GDM1 (cell line): ENCODE measurements around the gene F7.

Source experiments
- DNase-seq: peaks from one replicate; lab custom pipeline; 2025; lab: John Stamatoyannopoulos, UW

The F7 gene

GRCh38 chr13:113118261-113119021 lies 12.8 kb downstream of the F7 start:
- DNase-seq = no peak

DNA sequence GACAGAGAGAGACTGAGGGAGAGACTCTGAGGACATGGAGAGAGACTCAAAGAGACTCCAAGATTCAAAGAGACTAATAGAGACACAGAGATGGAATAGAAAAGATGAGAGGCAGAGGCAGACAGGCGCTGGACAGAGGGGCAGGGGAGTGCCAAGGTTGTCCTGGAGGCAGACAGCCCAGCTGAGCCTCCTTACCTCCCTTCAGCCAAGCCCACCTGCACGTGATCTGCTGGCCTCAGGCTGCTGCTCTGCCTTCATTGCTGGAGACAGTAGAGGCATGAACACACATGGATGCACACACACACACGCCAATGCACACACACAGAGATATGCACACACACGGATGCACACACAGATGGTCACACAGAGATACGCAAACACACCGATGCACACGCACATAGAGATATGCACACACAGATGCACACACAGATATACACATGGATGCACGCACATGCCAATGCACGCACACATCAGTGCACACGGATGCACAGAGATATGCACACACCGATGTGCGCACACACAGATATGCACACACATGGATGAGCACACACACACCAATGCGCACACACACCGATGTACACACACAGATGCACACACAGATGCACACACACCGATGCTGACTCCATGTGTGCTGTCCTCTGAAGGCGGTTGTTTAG lies 13.7 kb downstream of the F7 start:
- DNase-seq = no peak

DNA sequence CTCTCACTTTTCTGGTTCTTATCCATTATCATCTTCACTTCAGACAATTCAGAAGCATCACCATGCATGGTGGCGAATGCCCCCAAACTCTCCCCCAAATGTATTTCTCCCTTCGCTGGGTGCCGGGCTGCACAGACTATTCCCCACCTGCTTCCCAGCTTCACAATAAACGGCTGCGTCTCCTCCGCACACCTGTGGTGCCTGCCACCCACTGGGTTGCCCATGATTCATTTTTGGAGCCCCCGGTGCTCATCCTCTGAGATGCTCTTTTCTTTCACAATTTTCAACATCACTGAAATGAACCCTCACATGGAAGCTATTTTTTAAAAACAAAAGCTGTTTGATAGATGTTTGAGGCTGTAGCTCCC lies 14.2 kb downstream of the F7 start:
- no peak for DNase-seq

GRCh38 chr13:113120300-113121182 lies 14.9 kb downstream of the F7 start:
- DNase-seq = no peak

DNA sequence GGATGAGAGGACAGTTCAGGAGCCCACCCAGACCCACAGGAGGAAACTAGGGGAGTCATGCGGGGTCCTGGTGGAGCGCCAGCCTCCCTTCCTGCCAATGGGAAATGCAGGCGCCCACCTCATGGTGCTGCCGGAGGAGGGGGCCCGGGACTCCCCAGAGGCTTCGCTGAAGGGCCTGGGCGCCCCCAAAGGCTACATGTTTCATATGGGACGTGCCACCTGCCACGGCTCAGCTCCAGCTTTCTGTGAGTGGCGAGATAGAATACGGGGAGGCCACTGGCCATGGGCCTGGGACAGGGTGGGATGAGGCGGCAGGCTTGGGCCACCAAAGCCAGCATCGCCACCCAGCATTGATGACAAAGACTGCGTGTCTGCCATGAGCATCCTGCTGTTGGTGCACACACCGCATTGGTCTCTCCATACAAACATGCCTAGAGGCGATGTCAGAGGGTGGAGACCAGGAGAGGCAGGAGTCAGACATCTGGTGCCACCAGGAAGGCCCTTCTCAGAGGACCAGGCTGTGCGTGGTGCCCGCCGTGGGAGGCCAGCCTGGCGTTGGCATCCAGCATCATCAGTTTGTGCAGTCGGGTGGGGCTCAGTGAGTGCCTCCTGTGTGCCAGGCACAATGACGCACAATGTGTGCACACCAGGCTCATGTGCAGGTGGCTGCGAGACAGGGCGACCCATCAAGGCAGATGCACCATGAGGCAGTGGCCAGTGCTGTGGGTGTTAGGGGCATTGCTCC lies 15.8 kb downstream of the F7 start:
- DNase-seq = no peak

- no peak for DNase-seq
These were observed 16.4 kb downstream of the F7 start for GRCh38 chr13:113121928-113122471.

DNA sequence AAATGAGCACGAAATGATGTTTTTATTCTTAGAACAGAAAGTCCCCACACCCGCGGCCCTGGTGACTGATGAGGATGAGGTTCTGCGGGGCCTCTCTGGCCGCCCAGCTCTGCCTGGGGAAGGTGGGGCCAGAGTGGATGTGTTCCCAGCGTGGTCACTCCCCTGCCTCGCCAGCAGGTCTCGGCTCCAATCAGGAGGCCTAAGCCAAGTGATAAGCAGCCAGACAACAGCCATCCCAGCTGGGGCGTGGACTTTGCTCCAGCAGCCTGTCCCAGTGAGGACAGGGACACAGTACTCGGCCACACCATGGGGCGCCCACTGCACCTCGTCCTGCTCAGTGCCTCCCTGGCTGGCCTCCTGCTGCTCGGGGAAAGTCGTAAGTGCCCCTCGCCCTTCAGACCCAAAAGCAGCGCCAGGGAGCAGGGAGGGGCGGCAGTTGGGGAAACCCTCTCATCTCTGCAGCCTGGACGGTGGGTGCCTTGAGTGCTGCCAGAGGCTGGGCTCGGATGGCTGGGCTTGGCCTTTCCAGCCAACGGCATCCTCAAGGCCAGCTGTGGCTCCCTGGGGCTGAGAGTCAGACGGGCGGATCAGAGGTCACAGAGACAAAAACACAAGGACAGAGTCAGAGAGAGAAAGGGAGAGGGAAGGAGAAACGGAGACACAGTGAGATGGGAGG lies 17.1 kb downstream of the F7 start, which contains the start of gene F10:
F10 (plus strand) TSS at position 250 of the 676 bp plus-strand sequence; CDS start at position 307, 57 bp downstream.
- DNase-seq = no peak

- DNase-seq = no peak
These were observed 17.9 kb downstream of the F7 start for GRCh38 chr13:113123226-113124201.

GRCh38 chr13:113124211-113124970 lies 18.8 kb downstream of the F7 start:
- DNase-seq = no peak

DNA sequence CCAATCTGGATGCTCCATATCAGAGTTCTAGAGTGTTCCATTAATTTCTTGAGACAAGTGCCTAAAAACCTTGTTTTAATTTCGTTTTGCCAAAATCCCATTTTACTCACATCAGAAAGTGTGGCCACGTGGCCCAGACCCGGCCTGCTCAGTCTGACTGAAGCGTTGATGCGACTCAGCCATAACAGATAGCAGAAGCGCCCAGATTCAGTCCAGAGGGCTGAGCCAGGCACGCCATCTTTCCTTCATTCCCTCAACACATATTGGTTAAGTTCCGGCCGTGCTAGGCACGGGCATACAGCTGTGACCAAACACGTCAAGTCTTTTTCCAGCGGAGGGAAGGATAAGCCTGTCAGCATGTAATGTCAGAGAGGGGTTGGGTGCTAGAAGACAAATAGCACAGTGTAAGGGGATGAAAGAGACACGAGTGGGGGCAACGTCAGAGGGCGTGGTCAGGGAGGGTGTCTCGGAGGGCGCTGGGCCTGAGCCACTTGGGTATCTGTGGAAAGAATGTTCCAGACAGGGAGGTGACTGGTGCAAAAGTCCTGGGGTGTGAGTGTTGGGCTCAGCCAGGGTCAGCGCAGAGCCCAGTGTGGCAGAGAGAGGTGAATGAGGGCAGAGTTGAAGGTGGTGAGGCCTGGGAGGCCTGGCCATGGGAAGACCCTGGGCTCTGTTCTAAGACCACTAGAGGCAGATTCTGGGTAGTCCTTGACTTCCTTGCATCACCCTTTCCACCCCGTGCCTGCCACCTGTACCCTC lies 20.1 kb downstream of the F7 start:
- DNase-seq = no peak

DNA sequence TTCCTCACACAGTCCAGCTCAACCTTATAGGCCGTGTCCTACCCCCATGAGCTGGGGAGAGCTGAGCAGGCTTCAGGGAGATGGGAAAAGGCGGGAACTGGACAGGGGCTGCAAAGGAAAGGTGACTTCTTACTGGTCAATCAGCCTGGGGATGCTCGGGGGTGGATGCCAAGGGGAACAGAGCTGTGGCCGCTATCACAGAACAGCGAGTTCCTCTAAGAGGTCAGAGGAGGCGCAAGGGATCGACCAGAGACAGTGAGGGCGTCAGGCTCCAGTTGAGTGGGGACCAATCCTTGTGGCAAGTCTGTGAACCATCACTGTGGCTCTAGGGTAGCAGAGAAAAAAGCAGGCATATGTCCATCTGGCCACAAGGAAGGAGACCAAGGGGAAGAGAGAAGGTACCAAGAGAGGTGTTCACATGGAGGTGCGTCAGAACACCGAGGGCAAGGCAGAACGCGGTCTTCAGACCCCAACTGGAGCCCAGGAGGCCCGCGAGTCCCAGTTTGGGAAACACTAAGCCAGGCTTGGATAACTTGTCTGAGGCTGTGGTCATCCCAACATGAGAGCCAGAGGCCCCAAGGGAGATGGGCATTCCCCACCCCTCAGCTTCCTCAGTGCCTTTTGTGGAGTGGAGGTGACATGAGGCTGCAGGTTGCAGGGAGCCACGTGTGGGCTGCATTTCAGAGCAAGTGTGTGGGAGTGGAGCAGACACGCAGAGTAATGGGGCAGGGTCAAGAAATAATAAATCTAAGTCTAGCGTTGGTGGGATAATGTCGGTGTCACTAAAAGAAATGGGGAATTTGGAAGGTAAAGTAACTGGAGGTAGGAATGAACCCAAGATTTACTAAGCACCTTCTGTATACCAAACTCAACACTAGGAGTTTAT lies 20.9 kb downstream of the F7 start:
- no peak for DNase-seq

- DNase-seq = no peak
These were observed 23.9 kb downstream of the F7 start for GRCh38 chr13:113129480-113129879.

DNA sequence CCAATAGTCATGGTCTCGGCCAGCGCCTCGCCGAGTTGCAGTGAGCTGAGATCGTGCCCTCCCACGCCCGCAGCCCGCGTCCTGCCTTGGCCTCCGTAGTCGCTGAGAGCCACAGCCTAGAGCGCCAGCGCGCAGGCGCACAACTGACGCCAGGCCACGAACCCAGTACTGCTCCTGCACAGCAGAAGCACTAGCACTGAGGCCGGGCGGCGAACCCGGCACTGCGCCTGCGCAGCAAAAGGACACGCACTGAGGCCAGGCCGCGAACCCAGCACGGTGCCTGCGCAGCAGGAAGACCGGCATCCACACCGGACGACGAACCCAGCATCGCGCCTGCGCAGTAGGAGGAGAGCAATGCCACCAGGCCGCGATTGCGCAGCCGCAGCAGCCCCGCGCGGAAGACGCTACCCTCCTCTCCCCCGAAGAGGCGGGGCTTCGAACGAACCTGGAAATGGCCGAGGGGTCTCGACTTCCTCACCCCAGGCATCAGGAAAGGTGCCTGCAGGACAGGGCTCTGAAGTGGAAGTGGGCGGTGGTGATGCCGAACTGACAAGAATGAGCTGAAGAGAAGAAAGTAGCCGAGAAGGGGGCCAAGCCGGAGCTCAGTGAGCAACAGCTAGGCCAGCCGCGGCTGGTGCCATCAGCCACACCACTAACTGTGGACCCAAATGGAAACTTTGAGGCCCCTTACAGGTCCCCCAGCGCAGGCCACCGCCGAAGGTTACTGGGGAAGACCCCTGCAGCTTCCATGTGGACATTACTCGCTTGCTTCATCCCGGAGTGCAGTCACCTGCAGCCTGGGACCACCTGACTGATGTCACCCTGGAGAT lies 24.5 kb downstream of the F7 start:
- DNase-seq = no peak

GRCh38 chr13:113135281-113135760 lies 29.7 kb downstream of the F7 start:
- DNase-seq = no peak

GRCh38 chr13:113137691-113138298 lies 32.2 kb downstream of the F7 start:
- DNase-seq = no peak
